IMR-90 (cell line): ENCODE results near the gene DNAAF6. TPM values are rescaled to one million over a fixed set of nuclear protein-coding genes. Genes with fewer than 3 reads are reported as not detected.
"Not testable (repeated sequence)": the region's sequence is repeated elsewhere in the genome, so short reads cannot be mapped to it uniquely, and the experiment has no call there.

ENCODE experiments used
- ATAC-seq: fragments of 200-7000 bp; cut with Tn5 transposase; 2 replicates; pipeline ENCODE4 v1.9.1; 2020; ENCODE audit warnings: low read depth, mild to moderate bottlenecking, moderate library complexity
- BruUV-seq: library from RNA; stranded (reverse); fragments of 400-500 nt; replicated peaks from 2 replicates; lab custom pipeline; 2021; lab: Mats Ljungman, UMichigan
- CTCF ChIA-PET: fragments of 300-600 bp; formaldehyde crosslinking; extraction: SDS; loops from one replicate; lab custom pipeline; 2021; ENCODE audit warnings: antibody characterized with exemption; lab: Yijun Ruan, JAX
- POLR2A ChIA-PET: fragments of 300-600 bp; sonication (Branson Sonifier 250); formaldehyde crosslinking; loops from one replicate; lab custom pipeline; 2022; ENCODE audit warnings: antibody characterized with exemption; ENCODE audit not compliant: unreplicated experiment; lab: Charles Lee
- DNase-seq: peaks from one replicate; pipeline ENCODE4 v3.0.0; 2013
- H2AFZ ChIP-seq: replicated peaks from 2 replicates; pipeline ENCODE3; 2013; ENCODE audit warnings: low read length, mild to moderate bottlenecking; ENCODE audit not compliant: poor library complexity
- H2AK5ac ChIP-seq: 2 replicates; pipeline ENCODE4 v1.6.1; 2013; ENCODE audit warnings: low read depth, low read length, inconsistent platforms
- H2AK9ac ChIP-seq: replicated peaks from 2 replicates; pipeline ENCODE3; 2013; ENCODE audit warnings: mild to moderate bottlenecking, low read depth, low read length, moderate library complexity; ENCODE audit not compliant: poor library complexity
- H2BK120ac ChIP-seq: 2 replicates; pipeline ENCODE4 v1.6.1; 2013; ENCODE audit warnings: low read depth, low read length, inconsistent platforms
- H2BK15ac ChIP-seq: 3 replicates; pipeline ENCODE4 v1.6.1; 2013; ENCODE audit warnings: low read depth, low read length, inconsistent platforms
- H2BK20ac ChIP-seq: 2 replicates; pipeline ENCODE4 v1.6.1; 2013; ENCODE audit warnings: low read depth, mild to moderate bottlenecking, inconsistent platforms, low read length, moderate library complexity
- H2BK5ac ChIP-seq: 2 replicates; pipeline ENCODE4 v1.6.1; 2013; ENCODE audit warnings: mild to moderate bottlenecking, low read depth, low read length, inconsistent platforms; ENCODE audit not compliant: poor library complexity, severe bottlenecking
- H3K14ac ChIP-seq: replicated peaks from 2 replicates; pipeline ENCODE4 v1.6.1; 2013; ENCODE audit warnings: low read depth, low read length, inconsistent platforms
- H3K18ac ChIP-seq: 2 replicates; pipeline ENCODE4 v1.6.1; 2013; ENCODE audit warnings: low read depth, low read length, control low read depth
- H3K23ac ChIP-seq: 2 replicates; pipeline ENCODE4 v1.6.1; 2013; ENCODE audit warnings: low read depth, low read length, inconsistent platforms
- H3K27ac ChIP-seq: 2 replicates; pipeline ENCODE4 v1.5.1; 2013; ENCODE audit warnings: mild to moderate bottlenecking, control low read depth, low read length; ENCODE audit not compliant: insufficient read depth
- H3K27me3 ChIP-seq: 2 replicates; pipeline ENCODE4 v1.6.1; 2013; ENCODE audit warnings: low read length; ENCODE audit not compliant: control insufficient read depth, insufficient read depth
- H3K36me3 ChIP-seq: 2 replicates; pipeline ENCODE4 v1.6.1; 2013; ENCODE audit warnings: low read length, mixed read lengths; ENCODE audit not compliant: control insufficient read depth, insufficient read depth
- H3K4ac ChIP-seq: 2 replicates; pipeline ENCODE4 v1.6.1; 2013; ENCODE audit warnings: low read depth, low read length, inconsistent platforms
- H3K4me1 ChIP-seq: 2 replicates; pipeline ENCODE4 v1.6.1; 2013; ENCODE audit warnings: low read length, mixed read lengths; ENCODE audit not compliant: control insufficient read depth, insufficient read depth
- H3K4me2 ChIP-seq: 2 replicates; pipeline ENCODE4 v1.6.1; 2013; ENCODE audit warnings: low read depth, mild to moderate bottlenecking, control low read depth, low read length, moderate library complexity
- H3K4me3 ChIP-seq: 2 replicates; pipeline ENCODE4 v1.5.1; 2013; ENCODE audit warnings: low read depth, mild to moderate bottlenecking, control low read depth, low read length, moderate library complexity; ENCODE audit not compliant: insufficient read depth
- H3K56ac ChIP-seq: 2 replicates; pipeline ENCODE4 v1.6.1; 2013; ENCODE audit warnings: low read length, inconsistent platforms; ENCODE audit not compliant: insufficient read depth; ENCODE audit errors: extremely low read depth
- H3K79me1 ChIP-seq, 2 experiments: 2 replicates each; pipeline ENCODE4 v1.6.1; 2013; ENCODE audit warnings: low read length in 2 of 2, inconsistent platforms in 1 of 2, low read depth in 1 of 2
- H3K9ac ChIP-seq: 2 replicates; pipeline ENCODE4 v1.6.1; 2013; ENCODE audit warnings: low read depth, low read length, control low read depth
- H3K9me1 ChIP-seq: 2 replicates; pipeline ENCODE4 v1.6.1; 2013; ENCODE audit warnings: low read length, inconsistent platforms; ENCODE audit not compliant: insufficient read depth
- H3K9me3 ChIP-seq: 2 replicates; pipeline ENCODE4 v1.6.1; 2013; ENCODE audit warnings: low read length; ENCODE audit not compliant: control insufficient read depth, insufficient read depth
- H4K20me1 ChIP-seq: 2 replicates; pipeline ENCODE4 v1.6.1; 2013; ENCODE audit warnings: low read length, inconsistent platforms; ENCODE audit not compliant: insufficient read depth
- H4K5ac ChIP-seq: 2 replicates; pipeline ENCODE4 v1.6.1; 2013; ENCODE audit warnings: mild to moderate bottlenecking, low read depth, low read length, control low read depth
- H4K8ac ChIP-seq, 2 experiments: 2 replicates each; pipeline ENCODE4 v1.6.1; 2013; ENCODE audit warnings: low read depth in 2 of 2, low read length in 2 of 2, control low read depth in 1 of 2, inconsistent platforms in 1 of 2
- H4K91ac ChIP-seq: 2 replicates; pipeline ENCODE4 v1.6.1; 2013; ENCODE audit warnings: low read depth, low read length, inconsistent platforms; ENCODE audit not compliant: insufficient read depth
- BHLHE40 ChIP-seq: fragments of 150-350 bp; IDR thresholded peaks from 2 replicates; pipeline ENCODE4 v1.6.1; 2016; ENCODE audit warnings: mild to moderate bottlenecking, low read depth, low read length
- CHD1 ChIP-seq: IDR thresholded peaks from 2 replicates; pipeline ENCODE4 v1.6.1; 2012; ENCODE audit warnings: low read depth, low read length, improper control_type of control experiment
- FOS ChIP-seq: fragments of 150-350 bp; IDR thresholded peaks from 2 replicates; pipeline ENCODE4 v1.6.1; 2016; ENCODE audit warnings: low read depth, low read length
- MAFK ChIP-seq: IDR thresholded peaks from 2 replicates; pipeline ENCODE4 v1.6.1; 2012; ENCODE audit warnings: low read depth, low read length, improper control_type of control experiment
- MXI1 ChIP-seq: IDR thresholded peaks from 2 replicates; pipeline ENCODE4 v1.6.1; 2012; ENCODE audit warnings: low read depth, mild to moderate bottlenecking, low read length, moderate library complexity, borderline replicate concordance
- NFE2L2 ChIP-seq: fragments of 150-350 bp; IDR thresholded peaks from 2 replicates; pipeline ENCODE4 v1.6.1; 2016; ENCODE audit warnings: low read depth, mild to moderate bottlenecking, low read length
- POLR2A ChIP-seq: IDR thresholded peaks from 2 replicates; pipeline ENCODE4 v1.6.1; 2012; ENCODE audit warnings: mild to moderate bottlenecking, low read depth, low read length
- WGBS, 2 experiments: methylation state at CpG; one replicate each; pipeline versions ENCODE4 v1.1.5 to v1.1.7; 2013; ENCODE audit warnings: missing lambda C conversion rate in 2 of 2; ENCODE audit not compliant: insufficient read length in 1 of 2; ENCODE audit errors: extremely low coverage in 2 of 2; 5-methylcytosine and 5-hydroxymethylcytosine counted together
- dilution Hi-C: fragments of 300-500 bp; cut with HindIII; formaldehyde crosslinking; loops from one replicate; pipeline ENCODE4 v1.14.3; 2018; ENCODE audit warnings: low sequenced_read_pairs; ENCODE audit not compliant: unreplicated experiment
- in situ Hi-C: fragments of 300-500 bp; cut with MboI; formaldehyde crosslinking; loops from 3 replicates; pipeline ENCODE4 v1.14.3; 2019; ENCODE audit warnings: low sequenced_read_pairs, inconsistent platforms, mixed read lengths
- intact Hi-C: fragments of 100-400 bp; cut with micrococcal nuclease; formaldehyde crosslinking; loops from 2 replicates; pipeline ENCODE4 v1.10.0; 2022
- polyA plus RNA-seq, 3 experiments: library from polyadenylated mRNA; depleted of rRNA; stranded (reverse); fragments of >200 nt; gene quantifications; 2 replicates each; pipeline ENCODE4 v1.2.3, GENCODE V29; 2012; ENCODE audit warnings: low replicate concordance in 1 of 3
- total RNA-seq: library from RNA; depleted of rRNA; stranded (reverse); fragments of >200 nt; gene quantifications from 2 replicates; pipeline ENCODE4 v1.2.3, GENCODE V29; 2012
- TF ChIP-seq, protein P1 (sequence below): fragments of 150-350 bp; IDR thresholded peaks from 2 replicates; pipeline ENCODE4 v1.6.1; 2016; ENCODE audit warnings: low read depth, mild to moderate bottlenecking, low read length, moderate library complexity, borderline replicate concordance

DNAAF6 gene
- total and polyA plus RNA-seq, 2 of the 4 experiments (the other 2 are of a cell fraction), result not detected

- DNase-seq, result no peak
- BruUV-seq, result no TSS peak
- in situ Hi-C loops, result no loop called here
- no peak overlapping the region for H3K14ac ChIP-seq
- H4K8ac ChIP-seq, result no peak overlapping the region
- H2BK15ac ChIP-seq, result no peak overlapping the region
- H3K56ac ChIP-seq, result no peak overlapping the region
- H3K23ac ChIP-seq, result no peak overlapping the region
- H4K20me1 ChIP-seq, result no peaks in the 10 kb centered on the region
- H2BK20ac ChIP-seq, result no peak overlapping the region
- intact Hi-C loops, result no loop called here
- no peak for ATAC-seq
- no peak overlapping the region for H3K9ac ChIP-seq
- no peak overlapping the region for H2BK5ac ChIP-seq
- no peak overlapping the region for H2AK9ac ChIP-seq
- no peaks in the 10 kb centered on the region for H3K27me3 ChIP-seq
- H3K79me1 ChIP-seq, result no peaks in the 10 kb centered on the region
- TF ChIP-seq FOS (no peak), BHLHE40 (no peak), CHD1 (no peak), MXI1 (no peak), MAFK (no peak), NFE2L2 (no peak), POLR2A (no peak)
- TF ChIP-seq, protein P1, sequence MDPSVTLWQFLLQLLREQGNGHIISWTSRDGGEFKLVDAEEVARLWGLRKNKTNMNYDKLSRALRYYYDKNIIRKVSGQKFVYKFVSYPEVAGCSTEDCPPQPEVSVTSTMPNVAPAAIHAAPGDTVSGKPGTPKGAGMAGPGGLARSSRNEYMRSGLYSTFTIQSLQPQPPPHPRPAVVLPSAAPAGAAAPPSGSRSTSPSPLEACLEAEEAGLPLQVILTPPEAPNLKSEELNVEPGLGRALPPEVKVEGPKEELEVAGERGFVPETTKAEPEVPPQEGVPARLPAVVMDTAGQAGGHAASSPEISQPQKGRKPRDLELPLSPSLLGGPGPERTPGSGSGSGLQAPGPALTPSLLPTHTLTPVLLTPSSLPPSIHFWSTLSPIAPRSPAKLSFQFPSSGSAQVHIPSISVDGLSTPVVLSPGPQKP, result no peak
- no peaks in the 10 kb centered on the region for H3K9me1 ChIP-seq
- no peaks in the 10 kb centered on the region for H3K36me3 ChIP-seq
- H3K27ac ChIP-seq, result no peak overlapping the region
- no peaks in the 10 kb centered on the region for H3K4me1 ChIP-seq
- H3K4me3 ChIP-seq, result no peak overlapping the region
- WGBS, 2 experiments, result no CpG with 5 or more reads among the region's 1 CpG
- H3K4ac ChIP-seq, result no peak overlapping the region
- H2AK5ac ChIP-seq, result no peak overlapping the region
- no peak overlapping the region for H3K4me2 ChIP-seq
- H3K9me3 ChIP-seq, result no peaks in the 10 kb centered on the region
- POLR2A ChIA-PET, result no interaction called here
- no peak overlapping the region for H3K18ac ChIP-seq
- no peak overlapping the region for H4K91ac ChIP-seq
- CTCF ChIA-PET, result interaction anchor here (1.0 kb wide), 1 partner anchor 9 kb away, joined by 3 read pairs; no protein-coding TSS in a partner anchor
- no peak overlapping the region for H2AFZ ChIP-seq
- dilution Hi-C loops, result no loop called here
- no peak overlapping the region for H2BK120ac ChIP-seq
- H4K5ac ChIP-seq, result no peak overlapping the region
These were observed 9.1 kb upstream of the DNAAF6 start for GRCh38 chrX:107197319-107197718.

- H4K5ac ChIP-seq, H3K14ac ChIP-seq, DNase-seq, H4K20me1 ChIP-seq, H4K91ac ChIP-seq, H3K56ac ChIP-seq, H2AK5ac ChIP-seq, H3K4me2 ChIP-seq, H2BK5ac ChIP-seq, H3K4ac ChIP-seq, H3K4me1 ChIP-seq, H2BK120ac ChIP-seq, H3K9me1 ChIP-seq, H2BK20ac ChIP-seq, BruUV-seq, POLR2A ChIA-PET, H2AK9ac ChIP-seq, H3K36me3 ChIP-seq, H2BK15ac ChIP-seq, H4K8ac ChIP-seq, intact Hi-C loops, H3K9ac ChIP-seq, CTCF ChIA-PET, H3K18ac ChIP-seq, H3K79me1 ChIP-seq, H3K4me3 ChIP-seq, H3K27me3 ChIP-seq, H2AFZ ChIP-seq, H3K9me3 ChIP-seq, dilution Hi-C loops, in situ Hi-C loops, H3K27ac ChIP-seq, H3K23ac ChIP-seq, ATAC-seq: not testable (repeated sequence)
- 82% methylated on average over 3 of the region's 6 CpGs; no CpG with 5 or more reads in 1 of the 2 experiments for WGBS, 2 experiments
These were observed 8.3 kb upstream of the DNAAF6 start for GRCh38 chrX:107198074-107198473.
